ENCODE data around the gene EPHX1.

EPHX1 gene

DNA sequence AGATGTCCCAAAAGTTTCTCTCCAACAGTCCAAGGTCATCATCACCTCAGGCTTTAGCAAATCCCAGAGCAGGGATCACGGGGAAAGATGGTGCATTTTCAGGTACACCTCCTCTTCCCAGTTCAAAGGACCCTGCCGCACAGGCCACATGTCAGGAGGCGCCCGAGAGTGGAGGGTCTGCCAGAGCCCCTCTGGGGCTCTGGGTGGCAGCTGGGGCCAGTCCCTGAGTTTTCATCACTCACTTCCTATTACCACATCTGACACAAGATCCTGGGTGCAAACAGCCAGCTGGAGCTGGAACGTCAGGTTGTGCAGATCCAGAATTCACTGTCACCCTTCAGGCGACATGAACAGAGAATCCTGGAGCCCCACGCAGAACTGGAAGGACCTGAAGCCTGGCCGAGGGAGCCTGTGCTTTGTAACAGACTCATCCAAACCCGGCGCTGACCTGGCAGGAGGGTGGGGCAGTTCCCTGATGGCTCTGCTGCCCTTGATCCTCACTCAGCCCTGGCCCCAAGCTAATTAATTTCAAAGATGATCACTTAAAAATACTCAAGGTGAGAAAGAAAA, 63.4 kb downstream of the EPHX1 start:
- Histone ChIP-seq H3K9me3 (ENCODE audit: insufficient read depth, low read length) (no peaks in the 10 kb centered on the region), H3K27ac (ENCODE audit: low read length) (no peak overlapping the region), H3K27me3 (ENCODE audit: low read depth, low read length) (no peaks in the 10 kb centered on the region), H3K4me2 (ENCODE audit: low read length) (no peak overlapping the region), H3K4me3 (ENCODE audit: low read length) (no peak overlapping the region), H4K20me1 (ENCODE audit: insufficient read depth, low read length) (no peaks in the 10 kb centered on the region), H3K36me3 (replicated peaks; ENCODE audit: low read depth, low read length) (peaks cover 29% of the 10 kb centered on the region), H3K9ac (ENCODE audit: low read length) (no peak overlapping the region), H2AFZ (ENCODE audit: low read depth, low read length) (no peak overlapping the region), H3K4me1 (ENCODE audit: low read length) (no peaks in the 10 kb centered on the region), H3K79me2 (ENCODE audit: low read length) (no peaks in the 10 kb centered on the region)
- no peak for TF ChIP-seq CTCF (IDR thresholded peaks at IDR 0.05; ENCODE audit: low read depth, low read length)
- no peak for TF ChIP-seq EZH2phosphoT487 (IDR thresholded peaks at IDR 0.05; ENCODE audit: low read depth)

DNA sequence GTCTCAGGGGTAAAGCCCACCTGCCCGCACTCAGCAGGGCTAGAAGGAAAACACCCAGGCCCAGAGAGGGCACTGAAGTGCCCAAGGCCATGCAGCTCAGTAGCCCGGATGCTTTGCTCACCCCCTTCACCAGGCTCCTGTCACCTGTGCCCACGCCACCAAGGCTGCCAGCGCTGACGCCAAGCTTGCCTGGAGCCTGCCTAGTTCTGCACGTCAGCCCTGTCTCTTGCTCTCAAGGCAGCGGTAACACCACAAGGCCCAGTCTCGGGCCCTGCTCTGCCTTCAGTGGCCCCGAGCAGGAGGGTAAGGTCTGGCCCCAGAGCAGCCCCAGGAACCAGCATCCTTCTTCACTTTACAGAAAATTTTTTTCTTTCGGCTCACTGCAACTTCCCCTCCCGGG, 64.5 kb downstream of the EPHX1 start:
- TF ChIP-seq CTCF (IDR thresholded peaks at IDR 0.05; ENCODE audit: low read depth, low read length) (no peak), EZH2phosphoT487 (IDR thresholded peaks at IDR 0.05; ENCODE audit: low read depth) (no peak)
- Histone ChIP-seq H3K9me3 (ENCODE audit: insufficient read depth, low read length) (no peaks in the 10 kb centered on the region), H2AFZ (ENCODE audit: low read depth, low read length) (no peak overlapping the region), H3K27me3 (ENCODE audit: low read depth, low read length) (no peaks in the 10 kb centered on the region), H3K9ac (ENCODE audit: low read length) (no peak overlapping the region), H3K4me1 (ENCODE audit: low read length) (no peaks in the 10 kb centered on the region), H3K4me3 (ENCODE audit: low read length) (no peak overlapping the region), H4K20me1 (ENCODE audit: insufficient read depth, low read length) (no peaks in the 10 kb centered on the region), H3K79me2 (ENCODE audit: low read length) (no peaks in the 10 kb centered on the region), H3K4me2 (ENCODE audit: low read length) (no peak overlapping the region), H3K27ac (ENCODE audit: low read length) (no peak overlapping the region), H3K36me3 (replicated peaks; ENCODE audit: low read depth, low read length) (peaks cover 25% of the 10 kb centered on the region)

DNA sequence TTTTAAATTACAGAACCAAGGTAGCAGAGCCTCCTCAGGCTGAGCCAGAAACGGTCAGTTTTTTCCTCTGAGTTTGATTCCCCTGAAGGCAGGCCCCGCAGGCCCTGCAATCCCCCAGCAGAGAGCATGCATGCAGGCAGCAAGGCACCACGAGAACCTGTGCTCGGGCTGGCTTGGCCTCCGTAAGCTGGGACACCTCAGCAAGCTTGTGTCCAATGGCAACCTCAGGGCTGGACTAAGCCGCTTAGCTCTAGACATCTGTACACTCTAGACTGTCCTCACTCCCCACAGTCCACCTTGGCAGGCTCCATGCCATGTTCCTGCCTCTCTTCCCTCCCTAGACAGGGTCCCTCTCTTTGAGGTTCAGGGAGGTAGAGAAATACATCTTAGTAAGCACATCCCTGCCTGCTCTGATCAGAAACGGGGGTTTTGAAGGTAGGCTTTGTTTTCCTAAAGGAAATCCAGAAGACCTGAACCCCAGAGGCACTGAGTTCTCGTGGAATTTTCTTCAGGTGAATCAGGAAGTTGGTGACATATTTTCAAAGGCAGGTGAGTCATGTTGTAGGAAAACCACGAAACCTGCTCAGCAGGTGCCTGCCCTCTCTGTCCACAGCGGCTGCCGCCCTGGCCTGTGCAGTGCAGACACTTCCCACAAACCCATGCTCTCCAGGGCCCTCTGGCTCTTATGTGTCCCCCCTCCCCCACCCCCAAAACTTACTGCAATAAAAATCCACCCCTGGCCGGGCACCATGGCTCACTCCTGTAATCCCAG, 65.3 kb downstream of the EPHX1 start:
- no peaks in the 10 kb centered on the region for H4K20me1 ChIP-seq (ENCODE audit: insufficient read depth, low read length)
- no peak overlapping the region for H3K4me3 ChIP-seq (ENCODE audit: low read length)
- H3K79me2 ChIP-seq (ENCODE audit: low read length) = no peaks in the 10 kb centered on the region
- H3K36me3 ChIP-seq (replicated peaks; ENCODE audit: low read depth, low read length) = peaks cover 25% of the 10 kb centered on the region
- no peak overlapping the region for H3K27ac ChIP-seq (ENCODE audit: low read length)
- no peaks in the 10 kb centered on the region for H3K9me3 ChIP-seq (ENCODE audit: insufficient read depth, low read length)
- no peaks in the 10 kb centered on the region for H3K4me1 ChIP-seq (ENCODE audit: low read length)
- no peak overlapping the region for H3K9ac ChIP-seq (ENCODE audit: low read length)
- no peak overlapping the region for H2AFZ ChIP-seq (ENCODE audit: low read depth, low read length)
- no peak overlapping the region for H3K4me2 ChIP-seq (ENCODE audit: low read length)
- TF ChIP-seq EZH2phosphoT487 (IDR thresholded peaks at IDR 0.05; ENCODE audit: low read depth) (no peak), CTCF (IDR thresholded peaks at IDR 0.05; ENCODE audit: low read depth, low read length) (no peak)
- H3K27me3 ChIP-seq (ENCODE audit: low read depth, low read length) = no peaks in the 10 kb centered on the region

DNA sequence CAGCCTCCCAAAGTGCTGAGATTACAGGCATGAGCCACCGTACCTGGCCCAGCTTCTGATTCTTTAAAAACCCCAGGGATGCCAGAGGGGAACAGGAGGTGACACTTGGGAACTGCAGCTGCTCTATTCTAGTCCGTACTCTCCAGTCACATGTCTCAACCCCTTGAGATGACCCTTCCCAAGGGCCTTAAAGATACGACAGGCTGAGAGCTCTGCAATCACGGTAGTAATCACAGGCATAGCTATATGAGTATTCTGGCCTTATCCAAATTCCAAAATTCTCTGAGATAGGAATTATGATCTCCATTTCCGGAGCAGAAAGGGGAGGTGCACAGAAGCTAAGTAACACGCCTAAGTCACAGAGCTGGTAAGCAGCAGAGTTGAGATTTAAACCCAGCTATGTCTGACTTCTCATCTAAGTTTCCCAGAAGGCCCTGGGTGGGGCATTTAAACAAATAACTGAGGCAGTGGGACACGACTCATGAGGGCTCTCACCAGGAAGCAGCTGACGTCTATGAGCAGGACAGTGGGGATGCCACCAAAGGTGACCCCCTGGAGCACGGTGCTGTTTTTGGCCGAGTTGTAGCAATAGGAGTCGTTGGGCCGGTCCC, 67.1 kb downstream of the EPHX1 start:
- no peaks in the 10 kb centered on the region for H4K20me1 ChIP-seq (ENCODE audit: insufficient read depth, low read length)
- H3K4me2 ChIP-seq (ENCODE audit: low read length) = no peak overlapping the region
- H3K9me3 ChIP-seq (ENCODE audit: insufficient read depth, low read length) = no peaks in the 10 kb centered on the region
- H3K27ac ChIP-seq (ENCODE audit: low read length) = no peak overlapping the region
- H3K27me3 ChIP-seq (ENCODE audit: low read depth, low read length) = no peaks in the 10 kb centered on the region
- peaks cover 8% of the 10 kb centered on the region; the same call in 1 of the 2 replicates for H3K4me1 ChIP-seq (ENCODE audit: low read length)
- H3K79me2 ChIP-seq (ENCODE audit: low read length) = peaks cover 12% of the 10 kb centered on the region; the same call in 1 of the 2 replicates
- no peak overlapping the region for H3K9ac ChIP-seq (ENCODE audit: low read length)
- TF ChIP-seq CTCF (IDR thresholded peaks at IDR 0.05; ENCODE audit: low read depth, low read length) (no peak), EZH2phosphoT487 (IDR thresholded peaks at IDR 0.05; ENCODE audit: low read depth) (no peak)
- H3K36me3 ChIP-seq (replicated peaks; ENCODE audit: low read depth, low read length) = peaks cover 15% of the 10 kb centered on the region
- H2AFZ ChIP-seq (ENCODE audit: low read depth, low read length) = no peak overlapping the region
- no peak overlapping the region for H3K4me3 ChIP-seq (ENCODE audit: low read length)

All from OCI-LY3 (cell line).